SU-DHL-6 (cell line): Measurements from ENCODE around the gene FMN1.

ENCODE experiments used
- CTCF ChIP-seq: fragments of 200-600 bp; sonication (generic); IDR thresholded peaks from one replicate; pipeline ENCODE4 v1.5.1; 2017; ENCODE audit warnings: antibody characterized with exemption, mild to moderate bottlenecking, low read length, moderate library complexity; ENCODE audit not compliant: insufficient read depth, poor library complexity, severe bottlenecking
- EZH2phosphoT487 ChIP-seq: fragments of 200-600 bp; sonication (generic), shearing (Covaris generic); conservative IDR thresholded peaks from 2 replicates; pipeline ENCODE4 v1.6.1; 2018; ENCODE audit warnings: mild to moderate bottlenecking, antibody characterized with exemption, low read length, moderate library complexity, mixed read lengths

- TF ChIP-seq CTCF, result no peak
- no peak for TF ChIP-seq EZH2phosphoT487
Measured at GRCh38 chr15:32851572-32851971, 342.9 kb downstream of the FMN1 start.
